ENCODE results near the gene ERCC3. TPM values are rescaled to one million over a fixed set of nuclear protein-coding genes. Genes with fewer than 3 reads are reported as not detected.

Gene ERCC3
- total RNA-seq, 1 experiment from 2014 or later, result 69.5 TPM

DNA sequence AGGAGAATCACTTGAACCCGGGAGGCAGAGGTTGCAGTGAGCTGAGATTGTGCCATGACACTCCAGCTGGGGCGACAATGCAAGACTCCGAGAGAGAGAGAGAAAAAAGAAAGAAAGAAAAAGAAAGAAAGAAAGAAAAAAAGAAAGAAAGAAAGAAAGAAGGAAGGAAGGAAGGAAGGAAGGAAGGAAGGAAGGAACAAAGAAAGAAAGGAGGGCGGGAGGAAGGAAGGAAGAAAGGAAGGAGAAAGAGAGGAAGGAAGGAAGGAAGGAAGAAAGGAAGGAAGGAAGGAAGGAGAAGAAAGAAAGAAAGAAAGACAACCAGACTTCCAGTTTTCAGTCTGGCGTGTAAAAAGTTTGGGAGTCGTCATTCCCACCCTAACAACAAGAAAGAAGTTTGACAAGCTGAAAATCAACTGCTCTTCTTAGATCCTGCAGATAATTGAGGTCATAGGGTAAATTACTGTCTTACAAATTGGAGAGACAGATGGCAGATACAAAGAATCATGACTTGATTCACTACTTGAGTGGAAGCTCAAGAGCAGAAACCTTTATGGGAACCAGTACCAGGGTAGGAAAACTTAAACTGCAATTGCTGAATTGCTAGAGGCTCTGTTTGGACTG is 58.8 kb downstream of the ERCC3 start:
- peak; percentile 67 for DNase-seq (ENCODE audit: low spot score)
- ChIA-PET CTCF (no interaction called here), POLR2A (ENCODE audit: low non-redundant PET) (no interaction called here)
- TF ChIP-seq, protein P1, sequence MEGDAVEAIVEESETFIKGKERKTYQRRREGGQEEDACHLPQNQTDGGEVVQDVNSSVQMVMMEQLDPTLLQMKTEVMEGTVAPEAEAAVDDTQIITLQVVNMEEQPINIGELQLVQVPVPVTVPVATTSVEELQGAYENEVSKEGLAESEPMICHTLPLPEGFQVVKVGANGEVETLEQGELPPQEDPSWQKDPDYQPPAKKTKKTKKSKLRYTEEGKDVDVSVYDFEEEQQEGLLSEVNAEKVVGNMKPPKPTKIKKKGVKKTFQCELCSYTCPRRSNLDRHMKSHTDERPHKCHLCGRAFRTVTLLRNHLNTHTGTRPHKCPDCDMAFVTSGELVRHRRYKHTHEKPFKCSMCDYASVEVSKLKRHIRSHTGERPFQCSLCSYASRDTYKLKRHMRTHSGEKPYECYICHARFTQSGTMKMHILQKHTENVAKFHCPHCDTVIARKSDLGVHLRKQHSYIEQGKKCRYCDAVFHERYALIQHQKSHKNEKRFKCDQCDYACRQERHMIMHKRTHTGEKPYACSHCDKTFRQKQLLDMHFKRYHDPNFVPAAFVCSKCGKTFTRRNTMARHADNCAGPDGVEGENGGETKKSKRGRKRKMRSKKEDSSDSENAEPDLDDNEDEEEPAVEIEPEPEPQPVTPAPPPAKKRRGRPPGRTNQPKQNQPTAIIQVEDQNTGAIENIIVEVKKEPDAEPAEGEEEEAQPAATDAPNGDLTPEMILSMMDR (conservative IDR thresholded peaks at IDR 0.05; ENCODE audit: low read depth, low read length), result no peak
- no peak for TF ChIP-seq EZH2 (IDR thresholded peaks at IDR 0.05; ENCODE audit: borderline replicate concordance, low read depth, low read length, poor library complexity, severe bottlenecking)
- Histone ChIP-seq H3K9me3 (ENCODE audit: low read depth, low read length, poor library complexity, severe bottlenecking) (peaks cover 4% of the 10 kb centered on the region), H3K36me3 (ENCODE audit: insufficient read depth, low read length, poor library complexity, severe bottlenecking) (no peaks in the 10 kb centered on the region), H3K4me1 (ENCODE audit: insufficient read depth, low read length, poor library complexity, severe bottlenecking) (no peaks in the 10 kb centered on the region), H3K27me3 (replicated peaks; ENCODE audit: insufficient read depth, low read depth, low read length, poor library complexity) (no peaks in the 10 kb centered on the region), H3K27ac (ENCODE audit: low read depth, low read length, poor library complexity, severe bottlenecking) (no peak overlapping the region), H3K4me3 (ENCODE audit: low read depth, low read length, poor library complexity, severe bottlenecking) (no peak overlapping the region)
- no TSS peak for BruUV-seq (replicated peaks)
- intact Hi-C loops (cut with micrococcal nuclease; ENCODE audit: unreplicated experiment), result no loop called here

GRCh38 chr2:127233710-127234109 is 60.2 kb downstream of the ERCC3 start:
- H3K36me3 ChIP-seq (ENCODE audit: insufficient read depth, low read length, poor library complexity, severe bottlenecking), result no peaks in the 10 kb centered on the region
- no TSS peak for BruUV-seq (replicated peaks)

DNA sequence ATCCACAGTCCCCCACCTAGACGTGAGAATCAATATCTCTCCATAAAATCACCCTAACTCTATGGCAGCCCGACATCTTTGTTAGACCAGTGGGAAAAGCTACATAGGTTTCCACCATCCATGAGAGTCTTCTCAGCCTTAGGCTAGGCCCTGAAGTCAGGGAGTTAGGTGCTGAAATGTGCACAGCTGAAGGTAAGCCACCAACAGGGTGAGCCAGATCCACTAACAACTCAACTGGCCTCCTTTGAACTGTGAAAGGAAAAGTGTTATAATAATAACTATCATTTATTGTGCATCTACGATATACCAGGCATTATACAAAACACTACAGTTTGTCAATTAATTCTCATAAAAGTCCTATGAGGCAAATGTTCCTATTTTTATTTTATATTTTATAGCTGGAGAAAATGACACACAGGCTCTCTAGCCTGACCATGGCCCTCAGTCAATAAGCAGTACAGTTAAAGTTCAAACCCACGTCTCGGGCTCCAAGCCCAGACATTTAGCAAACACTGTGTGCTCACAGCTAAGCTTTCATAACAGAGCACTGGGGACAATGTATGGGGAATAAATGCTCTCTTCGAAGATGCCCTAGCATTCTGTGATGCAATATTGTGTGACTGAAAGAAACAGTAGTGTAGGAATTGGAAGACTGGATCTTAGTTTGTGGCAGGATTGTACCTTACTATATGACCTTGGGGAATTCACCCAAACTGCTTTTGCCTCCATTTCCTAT is 62.6 kb downstream of the ERCC3 start:
- Histone ChIP-seq H3K4me1 (ENCODE audit: insufficient read depth, low read length, poor library complexity, severe bottlenecking) (peaks cover 5% of the 10 kb centered on the region), H3K27me3 (replicated peaks; ENCODE audit: insufficient read depth, low read depth, low read length, poor library complexity) (no peaks in the 10 kb centered on the region), H3K27ac (ENCODE audit: low read depth, low read length, poor library complexity, severe bottlenecking) (no peak overlapping the region), H3K36me3 (ENCODE audit: insufficient read depth, low read length, poor library complexity, severe bottlenecking) (no peaks in the 10 kb centered on the region), H3K4me3 (ENCODE audit: low read depth, low read length, poor library complexity, severe bottlenecking) (no peak overlapping the region), H3K9me3 (ENCODE audit: low read depth, low read length, poor library complexity, severe bottlenecking) (no peaks in the 10 kb centered on the region)
- no peak for DNase-seq (ENCODE audit: low spot score)
- intact Hi-C loops (cut with micrococcal nuclease; ENCODE audit: unreplicated experiment), result no loop called here
- POLR2A ChIA-PET (ENCODE audit: low non-redundant PET), result no interaction called here
- CTCF ChIA-PET, result no interaction called here
- no TSS peak for BruUV-seq (replicated peaks)
- TF ChIP-seq, protein P1 (conservative IDR thresholded peaks at IDR 0.05; ENCODE audit: low read depth, low read length), result no peak
- no peak for TF ChIP-seq EZH2 (IDR thresholded peaks at IDR 0.05; ENCODE audit: borderline replicate concordance, low read depth, low read length, poor library complexity, severe bottlenecking)

More at GRCh38 chr2:127233710-127234109, 60.2 kb downstream of the ERCC3 start:
- peaks cover 4% of the 10 kb centered on the region for H3K9me3 ChIP-seq (ENCODE audit: low read depth, low read length, poor library complexity, severe bottlenecking)
- no peak for DNase-seq (ENCODE audit: low spot score)
- H3K27me3 ChIP-seq (replicated peaks; ENCODE audit: insufficient read depth, low read depth, low read length, poor library complexity), result no peaks in the 10 kb centered on the region
- no peak overlapping the region for H3K4me3 ChIP-seq (ENCODE audit: low read depth, low read length, poor library complexity, severe bottlenecking)
- TF ChIP-seq, protein P1 (conservative IDR thresholded peaks at IDR 0.05; ENCODE audit: low read depth, low read length), result no peak
- TF ChIP-seq EZH2 (IDR thresholded peaks at IDR 0.05; ENCODE audit: borderline replicate concordance, low read depth, low read length, poor library complexity, severe bottlenecking), result no peak
- CTCF ChIA-PET, result no interaction called here
- no peak overlapping the region for H3K27ac ChIP-seq (ENCODE audit: low read depth, low read length, poor library complexity, severe bottlenecking)
- intact Hi-C loops (cut with micrococcal nuclease; ENCODE audit: unreplicated experiment), result no loop called here
- H3K4me1 ChIP-seq (ENCODE audit: insufficient read depth, low read length, poor library complexity, severe bottlenecking), result no peaks in the 10 kb centered on the region
- POLR2A ChIA-PET (ENCODE audit: low non-redundant PET), result no interaction called here

Data from A673 (cell line).